ENCODE data around the gene KIF4A. TPM values are rescaled to one million over a fixed set of nuclear protein-coding genes. Genes with fewer than 3 reads are reported as not detected.
"Not testable (repeated sequence)": the region's sequence is repeated elsewhere in the genome, so short reads cannot be mapped to it uniquely, and the experiment has no call there.

Gene KIF4A
- total RNA-seq, 1 donor from 2014 or later = 18.7 TPM

- H3K4me1 Mint-ChIP-seq (ENCODE audit: low read depth) = peaks cover 13% of the 10 kb centered on the region
- no peaks in the 10 kb centered on the region for H3K36me3 Mint-ChIP-seq (ENCODE audit: low read depth)
- no peak overlapping the region for H3K27ac Mint-ChIP-seq
- DNase-seq (ENCODE audit: low spot score) = no peak
- H3K27me3 Mint-ChIP-seq (ENCODE audit: insufficient read depth) = no peaks in the 10 kb centered on the region
- intact Hi-C loops (cut with micrococcal nuclease) = no loop called here
- no peak overlapping the region for H3K4me3 Mint-ChIP-seq
- H3K9me3 Mint-ChIP-seq = no peaks in the 10 kb centered on the region
Observed at GRCh38 chrX:70257423-70258288, 32.2 kb upstream of the KIF4A start.

- Mint-ChIP-seq H3K27me3 (ENCODE audit: insufficient read depth) (no peaks in the 10 kb centered on the region), H3K4me3 (no peak within 1 kb of the TSS), H3K9me3 (no peaks in the 10 kb centered on the region), H3K27ac (no peak within 1 kb of the TSS), H3K4me1 (ENCODE audit: low read depth) (no peaks in the 10 kb centered on the region), H3K36me3 (ENCODE audit: low read depth) (no peaks in the 10 kb centered on the region)
- intact Hi-C loops (cut with micrococcal nuclease) = no loop called here
- no peak for DNase-seq (ENCODE audit: low spot score)
Observed at GRCh38 chrX:70260104-70260503, 29.8 kb upstream of the KIF4A start, which contains the start of gene P2RY4. TSS of gene P2RY4 (minus strand) at chrX:70260204. CDS start at chrX:70259624, 580 bp downstream.

- Mint-ChIP-seq H3K27ac (no peak overlapping the region), H3K27me3 (ENCODE audit: insufficient read depth) (no peaks in the 10 kb centered on the region), H3K4me3 (no peak overlapping the region), H3K36me3 (ENCODE audit: low read depth) (no peaks in the 10 kb centered on the region), H3K4me1 (ENCODE audit: low read depth) (no peaks in the 10 kb centered on the region), H3K9me3 (no peaks in the 10 kb centered on the region)
- intact Hi-C loops (cut with micrococcal nuclease) = loop anchor here (1.0 kb wide), 1 partner anchor 66 kb away; no protein-coding TSS in a partner anchor
- peak; percentile 2 for DNase-seq (ENCODE audit: low spot score)
Observed at GRCh38 chrX:70262952-70263567, 26.8 kb upstream of the KIF4A start.

GRCh38 chrX:70264784-70265183 is 25.1 kb upstream of the KIF4A start:
- no peaks in the 10 kb centered on the region for H3K27me3 Mint-ChIP-seq (ENCODE audit: insufficient read depth)
- no peaks in the 10 kb centered on the region for H3K4me1 Mint-ChIP-seq (ENCODE audit: low read depth)
- intact Hi-C loops (cut with micrococcal nuclease) = no loop called here
- no peaks in the 10 kb centered on the region for H3K9me3 Mint-ChIP-seq
- H3K36me3 Mint-ChIP-seq (ENCODE audit: low read depth) = no peaks in the 10 kb centered on the region
- DNase-seq (ENCODE audit: low spot score) = no peak
- H3K4me3 Mint-ChIP-seq = no peak overlapping the region
- no peak overlapping the region for H3K27ac Mint-ChIP-seq

GRCh38 chrX:70268034-70268433 is 21.9 kb upstream of the KIF4A start, which contains the start of gene ARR3:
TSS of gene ARR3 (plus strand) at chrX:70268334. CDS start at chrX:70269386, 1,052 bp downstream.
- Mint-ChIP-seq H3K36me3 (ENCODE audit: low read depth) (no peaks in the 10 kb centered on the region), H3K27me3 (ENCODE audit: insufficient read depth) (no peaks in the 10 kb centered on the region), H3K9me3 (no peaks in the 10 kb centered on the region), H3K27ac (no peak within 1 kb of the TSS), H3K4me1 (ENCODE audit: low read depth) (no peaks in the 10 kb centered on the region), H3K4me3 (no peak within 1 kb of the TSS)
- intact Hi-C loops (cut with micrococcal nuclease) = no loop called here
- DNase-seq (ENCODE audit: low spot score) = no peak

- H3K36me3 Mint-ChIP-seq (ENCODE audit: low read depth); intact Hi-C loops (cut with micrococcal nuclease); H3K27me3 Mint-ChIP-seq (ENCODE audit: insufficient read depth); H3K4me1 Mint-ChIP-seq (ENCODE audit: low read depth); DNase-seq (ENCODE audit: low spot score); H3K9me3 Mint-ChIP-seq; H3K27ac Mint-ChIP-seq; H3K4me3 Mint-ChIP-seq: not testable (repeated sequence)
Observed at GRCh38 chrX:70274029-70274428, 15.9 kb upstream of the KIF4A start.

GRCh38 chrX:70279081-70279480 is 10.8 kb upstream of the KIF4A start:
- no peaks in the 10 kb centered on the region for H3K9me3 Mint-ChIP-seq
- intact Hi-C loops (cut with micrococcal nuclease) = no loop called here
- no peaks in the 10 kb centered on the region for H3K4me1 Mint-ChIP-seq (ENCODE audit: low read depth)
- H3K36me3 Mint-ChIP-seq (ENCODE audit: low read depth) = peaks cover 3% of the 10 kb centered on the region
- no peak overlapping the region for H3K27ac Mint-ChIP-seq
- H3K27me3 Mint-ChIP-seq (ENCODE audit: insufficient read depth) = no peaks in the 10 kb centered on the region
- no peak for DNase-seq (ENCODE audit: low spot score)
- H3K4me3 Mint-ChIP-seq = no peak overlapping the region

GRCh38 chrX:70280573-70280972 is 9.3 kb upstream of the KIF4A start:
- H3K27me3 Mint-ChIP-seq (ENCODE audit: insufficient read depth) = no peaks in the 10 kb centered on the region
- H3K4me3 Mint-ChIP-seq = no peak overlapping the region
- intact Hi-C loops (cut with micrococcal nuclease) = no loop called here
- DNase-seq (ENCODE audit: low spot score) = no peak
- no peak overlapping the region for H3K27ac Mint-ChIP-seq
- H3K9me3 Mint-ChIP-seq = no peaks in the 10 kb centered on the region
- peaks cover 7% of the 10 kb centered on the region for H3K36me3 Mint-ChIP-seq (ENCODE audit: low read depth)
- H3K4me1 Mint-ChIP-seq (ENCODE audit: low read depth) = no peaks in the 10 kb centered on the region

- intact Hi-C loops (cut with micrococcal nuclease) = no loop called here
- Mint-ChIP-seq H3K4me1 (ENCODE audit: low read depth) (no peaks in the 10 kb centered on the region), H3K36me3 (ENCODE audit: low read depth) (peaks cover 15% of the 10 kb centered on the region), H3K9me3 (no peaks in the 10 kb centered on the region), H3K27me3 (ENCODE audit: insufficient read depth) (no peaks in the 10 kb centered on the region), H3K27ac (no peak within 1 kb of the TSS), H3K4me3 (no peak within 1 kb of the TSS)
- no peak for DNase-seq (ENCODE audit: low spot score)
Observed at GRCh38 chrX:70281951-70282350, 8.0 kb upstream of the KIF4A start, which contains the start of gene RAB41. TSS of gene RAB41 (plus strand) at chrX:70282172. CDS start at chrX:70282218, 46 bp downstream.

- H3K27me3 Mint-ChIP-seq (ENCODE audit: insufficient read depth) = no peaks in the 10 kb centered on the region
- no peaks in the 10 kb centered on the region for H3K9me3 Mint-ChIP-seq
- H3K36me3 Mint-ChIP-seq (ENCODE audit: low read depth) = peaks cover 18% of the 10 kb centered on the region
- peak overlapping the region; percentile 72 for H3K27ac Mint-ChIP-seq
- intact Hi-C loops (cut with micrococcal nuclease) = no loop called here
- DNase-seq (ENCODE audit: low spot score) = no peak
- H3K4me3 Mint-ChIP-seq = peak overlapping the region; percentile 92
- H3K4me1 Mint-ChIP-seq (ENCODE audit: low read depth) = peaks cover 19% of the 10 kb centered on the region
Observed at GRCh38 chrX:70289168-70289792, 624 bp upstream of the KIF4A start.

GRCh38 chrX:70292788-70293187 is 2.9 kb downstream of the KIF4A start:
- peak overlapping the region; percentile 62 for H3K4me3 Mint-ChIP-seq
- peaks cover 8% of the 10 kb centered on the region for H3K36me3 Mint-ChIP-seq (ENCODE audit: low read depth)
- intact Hi-C loops (cut with micrococcal nuclease) = loop anchor here (5.0 kb wide), 1 partner anchor 45 kb away; no protein-coding TSS in a partner anchor
- DNase-seq (ENCODE audit: low spot score) = no peak
- H3K4me1 Mint-ChIP-seq (ENCODE audit: low read depth) = peaks cover 19% of the 10 kb centered on the region
- H3K27ac Mint-ChIP-seq = peak overlapping the region; percentile 23
- no peaks in the 10 kb centered on the region for H3K27me3 Mint-ChIP-seq (ENCODE audit: insufficient read depth)
- no peaks in the 10 kb centered on the region for H3K9me3 Mint-ChIP-seq

- DNase-seq (ENCODE audit: low spot score) = no peak
- H3K9me3 Mint-ChIP-seq = no peaks in the 10 kb centered on the region
- no peak overlapping the region for H3K27ac Mint-ChIP-seq
- intact Hi-C loops (cut with micrococcal nuclease) = loop anchor here (5.0 kb wide), 1 partner anchor 44 kb away; no protein-coding TSS in a partner anchor
- no peak overlapping the region for H3K4me3 Mint-ChIP-seq
- no peaks in the 10 kb centered on the region for H3K27me3 Mint-ChIP-seq (ENCODE audit: insufficient read depth)
- peaks cover 19% of the 10 kb centered on the region for H3K4me1 Mint-ChIP-seq (ENCODE audit: low read depth)
- H3K36me3 Mint-ChIP-seq (ENCODE audit: low read depth) = peaks cover 8% of the 10 kb centered on the region
Observed at GRCh38 chrX:70293621-70294020, 3.7 kb downstream of the KIF4A start.

- peaks cover 13% of the 10 kb centered on the region for H3K4me1 Mint-ChIP-seq (ENCODE audit: low read depth)
- intact Hi-C loops (cut with micrococcal nuclease) = no loop called here
- H3K27me3 Mint-ChIP-seq (ENCODE audit: insufficient read depth) = no peaks in the 10 kb centered on the region
- H3K27ac Mint-ChIP-seq = peak overlapping the region; percentile 44
- DNase-seq (ENCODE audit: low spot score) = no peak
- H3K36me3 Mint-ChIP-seq (ENCODE audit: low read depth) = peaks cover 36% of the 10 kb centered on the region
- H3K9me3 Mint-ChIP-seq = no peaks in the 10 kb centered on the region
- H3K4me3 Mint-ChIP-seq = no peak overlapping the region
Observed at GRCh38 chrX:70301716-70302115, 11.8 kb downstream of the KIF4A start.
